HEK293T (cell line): ENCODE results near the gene KCNN4.

ENCODE experiments used
- BHLHE40 ChIP-seq: fragments of 450-650 bp; IDR thresholded peaks from 2 replicates; pipeline ENCODE4 v1.6.1; 2016; ENCODE audit warnings: mild to moderate bottlenecking, moderate library complexity, borderline replicate concordance
- ELF4 ChIP-seq: fragments of 450-650 bp; IDR thresholded peaks from 2 replicates; pipeline ENCODE4 v1.6.1; 2017; ENCODE audit warnings: antibody characterized with exemption
- FOXA1 ChIP-seq: fragments of 450-650 bp; IDR thresholded peaks from 2 replicates; pipeline ENCODE4 v1.6.1; 2016; ENCODE audit warnings: mild to moderate bottlenecking
- FOXM1 ChIP-seq: fragments of 450-650 bp; IDR thresholded peaks from 2 replicates; pipeline ENCODE4 v1.6.1; 2017; ENCODE audit warnings: mild to moderate bottlenecking, borderline replicate concordance
- HDGF ChIP-seq: fragments of 450-650 bp; IDR thresholded peaks from 2 replicates; pipeline ENCODE4 v1.6.1; 2017; ENCODE audit warnings: antibody characterized with exemption, borderline replicate concordance
- L3MBTL2 ChIP-seq: fragments of 450-650 bp; conservative IDR thresholded peaks from 2 replicates; pipeline ENCODE4 v1.6.1; 2016; ENCODE audit warnings: mild to moderate bottlenecking
- NFRKB ChIP-seq: fragments of 450-650 bp; IDR thresholded peaks from 2 replicates; pipeline ENCODE4 v1.6.1; 2016; ENCODE audit warnings: mild to moderate bottlenecking, moderate library complexity
- PKNOX1 ChIP-seq: fragments of 450-650 bp; IDR thresholded peaks from 2 replicates; pipeline ENCODE4 v1.6.1; 2016
- SP1 ChIP-seq: fragments of 450-650 bp; IDR thresholded peaks from 2 replicates; pipeline ENCODE4 v1.6.1; 2017
- SUZ12 ChIP-seq: fragments of 450-650 bp; IDR thresholded peaks from 2 replicates; pipeline ENCODE4 v1.6.1; 2016; ENCODE audit warnings: mild to moderate bottlenecking
- TARDBP ChIP-seq: fragments of 450-650 bp; IDR thresholded peaks from 2 replicates; pipeline ENCODE4 v1.6.1; 2016

- no peak for TF ChIP-seq TARDBP
- TF ChIP-seq FOXM1 = no peak
- TF ChIP-seq PKNOX1 = no peak
- TF ChIP-seq SUZ12 = no peak
- no peak for TF ChIP-seq NFRKB
- no peak for TF ChIP-seq L3MBTL2
- TF ChIP-seq SP1 = no peak
- no peak for TF ChIP-seq FOXA1
- no peak for TF ChIP-seq BHLHE40
- TF ChIP-seq ELF4 = no peak
- TF ChIP-seq HDGF = no peak
Measured at GRCh38 chr19:43778651-43779050, 2.1 kb downstream of the KCNN4 start.
